NCI-H345 treated with DMSO at 0.1 percent for 48 hours (cell line): ENCODE data around the gene UTRN.

Experiments used
- DNase-seq: peaks from one replicate; lab custom pipeline; 2025; ENCODE audit not compliant: unreplicated experiment; lab: John Stamatoyannopoulos, UW

The UTRN gene

DNA sequence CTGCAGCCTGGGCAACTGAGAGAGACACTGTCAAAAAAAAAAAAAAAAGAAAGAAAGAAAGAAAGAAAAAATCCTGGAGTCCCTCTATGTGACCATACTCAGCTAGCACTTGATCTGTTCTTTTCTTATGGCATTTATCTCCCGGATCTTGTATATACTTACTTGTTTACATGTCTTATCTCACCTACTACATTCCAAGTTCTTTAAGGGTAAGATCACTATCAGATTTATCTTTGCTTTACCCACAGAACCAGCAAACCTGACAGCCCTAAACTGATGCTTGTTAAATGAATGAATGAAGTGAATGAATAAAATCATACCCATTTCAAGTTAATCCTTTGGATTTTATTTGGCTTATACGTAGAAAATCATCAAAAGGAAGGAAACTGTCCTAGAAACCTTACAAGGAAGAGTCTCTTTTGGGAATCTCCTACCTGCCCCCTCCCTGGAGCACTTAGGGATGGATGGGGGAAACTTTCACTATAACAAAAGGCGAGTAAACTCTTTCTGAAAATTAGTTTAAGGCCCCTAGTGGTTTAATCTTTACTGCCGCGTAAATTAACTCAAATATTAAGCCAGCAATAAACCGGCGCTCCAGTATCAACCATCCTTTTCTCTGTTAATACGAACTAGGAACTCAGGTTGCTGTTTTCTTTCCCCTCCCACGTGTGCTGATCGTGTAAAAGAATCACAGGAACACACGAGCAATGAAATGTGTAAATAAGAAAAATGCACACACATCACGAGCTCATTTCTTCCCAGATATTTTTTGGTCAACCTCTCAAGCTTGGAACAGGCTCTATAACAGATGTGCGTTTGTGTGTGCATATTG lies 1.3 kb upstream of the UTRN start:
- no peak for DNase-seq

DNA sequence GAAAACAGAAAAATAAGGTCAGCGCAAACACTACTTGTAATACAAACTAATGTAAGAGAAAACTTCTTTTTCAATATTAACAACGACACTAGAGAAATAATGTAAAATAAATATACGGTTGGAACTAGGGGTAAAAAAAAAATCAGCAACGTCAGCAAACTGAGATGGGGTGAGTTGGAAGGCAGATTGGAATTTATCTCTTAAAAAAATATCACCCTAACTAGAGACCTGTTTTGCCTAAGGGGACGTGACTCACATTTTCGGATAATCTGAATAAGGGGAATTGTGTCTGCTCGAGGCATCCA lies 705 bp upstream of the UTRN start:
- DNase-seq: no peak

DNA sequence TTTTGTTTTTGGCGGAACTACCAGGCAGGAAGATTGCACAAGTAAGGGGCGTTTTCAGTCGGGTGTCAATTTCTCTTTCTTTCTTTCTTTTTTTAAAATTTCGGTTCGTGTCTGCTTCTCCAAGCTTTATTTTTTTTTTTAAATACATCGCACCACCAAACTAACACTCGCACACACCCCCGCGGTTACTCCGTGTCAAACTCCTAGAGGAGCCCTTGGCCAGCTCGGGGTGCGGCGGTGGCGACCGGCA lies 338 bp downstream of the UTRN start:
- no peak for DNase-seq

DNA sequence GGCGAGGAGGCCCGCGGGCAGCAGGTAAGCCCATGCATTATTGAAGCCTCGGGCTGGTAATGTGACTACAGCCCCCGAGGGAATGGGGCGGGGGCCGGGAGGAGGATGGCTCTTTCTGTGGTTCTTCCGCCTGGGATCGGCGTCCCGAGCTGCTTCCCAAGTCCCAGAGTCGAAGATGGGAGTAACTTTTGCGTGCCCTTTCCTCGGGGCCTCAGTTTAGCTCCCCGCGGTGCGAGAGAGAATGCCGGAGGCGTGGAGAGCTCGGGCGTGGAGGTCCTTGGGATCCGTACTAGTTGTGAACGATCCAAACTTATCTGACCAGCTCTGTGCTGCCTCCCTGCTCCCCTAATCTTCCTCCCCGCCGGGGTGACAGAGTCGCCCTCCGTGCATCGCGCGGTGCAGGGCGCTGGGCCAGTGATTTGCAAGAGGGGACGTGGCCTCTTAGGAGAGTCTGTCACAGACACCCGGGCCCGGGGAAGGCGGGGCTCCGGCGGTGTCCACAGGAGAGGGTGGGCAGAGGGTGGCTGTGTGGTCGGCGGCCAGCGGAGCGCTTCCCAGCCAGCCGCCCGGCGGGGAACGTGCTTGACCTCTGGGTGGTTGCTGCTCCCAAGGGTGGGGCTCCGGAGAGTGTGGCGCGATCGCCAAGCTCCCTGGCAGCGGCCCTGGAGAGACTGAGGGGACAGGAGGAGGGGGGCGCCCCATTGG lies 815 bp downstream of the UTRN start:
- no peak for DNase-seq

DNA sequence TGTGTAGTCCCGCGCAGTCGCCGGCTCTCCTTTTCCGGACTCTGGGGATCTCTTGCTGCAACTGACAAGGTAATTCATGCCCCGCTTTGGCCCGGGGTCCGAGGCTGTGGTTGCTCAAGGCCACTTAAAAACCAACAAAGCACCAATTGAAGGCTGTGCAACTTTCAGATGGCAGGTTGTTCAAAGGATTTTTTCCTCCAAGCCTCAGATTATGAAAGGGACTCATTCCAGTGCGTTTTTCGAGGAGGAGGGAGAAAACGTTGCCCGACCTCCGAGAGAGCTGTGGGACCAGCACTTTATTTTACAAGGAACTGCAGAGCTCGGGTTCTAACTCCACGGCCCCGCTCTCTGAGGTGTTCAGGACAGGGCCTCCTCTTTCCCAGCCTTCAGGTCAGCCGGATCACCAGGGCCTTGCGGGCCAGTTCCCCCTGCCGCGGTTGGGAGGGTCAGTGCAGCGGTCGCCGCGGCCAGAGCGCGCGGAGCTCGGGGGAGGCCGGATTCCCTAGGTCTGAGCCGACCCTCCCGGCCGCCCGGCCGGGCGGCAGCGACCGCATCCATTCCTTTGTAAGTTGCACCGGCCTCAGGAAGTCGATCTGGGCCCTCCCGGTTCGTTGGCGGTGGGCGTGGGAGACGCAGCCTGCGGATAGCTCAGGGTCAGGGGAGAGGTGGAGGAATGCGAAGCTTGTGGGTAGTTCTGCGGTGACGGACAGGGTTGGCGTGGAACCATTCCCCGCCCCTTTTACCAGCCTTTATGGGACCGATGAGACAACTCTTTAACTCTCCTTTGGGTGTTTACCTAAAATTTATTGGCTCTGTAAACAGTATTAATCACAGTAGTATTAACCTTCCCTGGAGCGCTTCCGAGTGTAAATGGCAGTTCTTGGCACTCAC lies 1.6 kb downstream of the UTRN start:
- DNase-seq: no peak

DNA sequence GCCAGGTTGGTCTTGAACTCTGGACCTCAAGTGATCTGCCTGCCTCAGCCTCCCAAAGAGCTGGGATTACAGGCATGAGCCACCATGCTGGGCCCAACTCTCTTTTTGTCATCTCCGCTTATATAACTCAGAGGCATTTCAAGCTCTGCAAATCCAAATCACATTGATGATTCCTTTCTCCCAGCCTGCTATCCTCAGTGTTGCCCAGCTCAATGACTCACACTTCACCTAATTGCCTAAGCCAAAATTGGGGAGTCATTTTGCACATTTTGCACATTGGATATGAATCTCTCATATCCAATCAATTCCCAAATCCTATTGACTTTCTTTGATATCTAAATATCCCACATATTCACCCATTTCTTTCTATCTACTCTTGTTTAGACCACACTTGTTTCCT lies 3.9 kb downstream of the UTRN start:
- no peak for DNase-seq

DNA sequence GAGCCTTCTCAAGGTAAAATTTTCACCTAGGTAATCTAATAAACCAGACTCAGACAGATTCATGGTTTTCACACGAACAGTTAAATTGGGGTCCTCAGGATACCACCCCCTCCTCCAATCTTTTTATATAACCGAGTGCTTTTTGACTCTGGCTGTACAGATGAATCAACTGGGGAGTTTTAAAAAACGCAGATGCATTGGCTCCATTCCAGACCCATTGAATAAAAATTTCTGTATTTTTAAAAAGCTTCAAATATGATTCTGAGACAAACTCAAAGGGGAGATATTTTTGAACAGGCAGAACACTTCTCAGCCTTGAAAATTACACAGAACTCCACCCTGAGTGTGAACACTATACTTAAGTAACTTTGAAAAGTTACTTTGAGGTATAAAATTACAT lies 7.2 kb downstream of the UTRN start:
- DNase-seq: no peak

DNA sequence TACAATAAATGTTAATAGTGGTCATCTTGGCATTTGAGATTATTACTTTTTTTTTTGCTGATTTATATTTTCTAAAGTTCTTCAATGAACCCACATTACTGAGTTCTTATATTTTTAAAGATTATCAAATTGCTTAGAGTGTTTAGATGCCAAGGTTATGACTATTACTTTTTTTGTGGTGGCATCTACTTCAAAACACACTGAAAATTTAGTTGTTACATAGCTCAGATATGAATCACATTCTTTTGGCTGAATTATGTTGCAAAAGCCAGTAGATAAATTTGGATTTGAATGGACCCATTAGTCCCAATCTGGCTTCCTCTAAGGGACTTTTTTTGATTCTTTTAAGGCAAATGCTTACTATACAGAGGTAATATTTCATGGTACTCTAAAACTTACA lies 8.9 kb downstream of the UTRN start:
- no peak for DNase-seq

DNA sequence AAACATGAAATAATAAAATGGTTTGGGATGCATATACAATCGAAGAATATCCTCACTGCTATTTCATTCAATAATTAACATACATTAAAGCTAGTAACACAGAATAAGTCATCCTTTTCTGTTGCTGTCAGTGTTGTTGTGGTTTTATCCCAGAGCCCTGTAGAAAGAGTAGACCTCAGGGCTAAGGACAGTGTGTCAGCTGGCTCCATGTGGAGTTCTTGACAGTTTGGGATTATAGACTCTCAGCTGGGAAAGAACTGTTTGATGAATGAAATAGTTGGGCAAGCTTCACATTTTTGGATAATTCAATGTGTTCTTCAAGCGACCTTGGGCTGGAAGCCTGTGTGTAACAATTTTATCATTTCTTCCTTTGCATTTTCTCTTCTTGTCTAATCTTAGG lies 10.1 kb downstream of the UTRN start:
- no peak for DNase-seq

DNA sequence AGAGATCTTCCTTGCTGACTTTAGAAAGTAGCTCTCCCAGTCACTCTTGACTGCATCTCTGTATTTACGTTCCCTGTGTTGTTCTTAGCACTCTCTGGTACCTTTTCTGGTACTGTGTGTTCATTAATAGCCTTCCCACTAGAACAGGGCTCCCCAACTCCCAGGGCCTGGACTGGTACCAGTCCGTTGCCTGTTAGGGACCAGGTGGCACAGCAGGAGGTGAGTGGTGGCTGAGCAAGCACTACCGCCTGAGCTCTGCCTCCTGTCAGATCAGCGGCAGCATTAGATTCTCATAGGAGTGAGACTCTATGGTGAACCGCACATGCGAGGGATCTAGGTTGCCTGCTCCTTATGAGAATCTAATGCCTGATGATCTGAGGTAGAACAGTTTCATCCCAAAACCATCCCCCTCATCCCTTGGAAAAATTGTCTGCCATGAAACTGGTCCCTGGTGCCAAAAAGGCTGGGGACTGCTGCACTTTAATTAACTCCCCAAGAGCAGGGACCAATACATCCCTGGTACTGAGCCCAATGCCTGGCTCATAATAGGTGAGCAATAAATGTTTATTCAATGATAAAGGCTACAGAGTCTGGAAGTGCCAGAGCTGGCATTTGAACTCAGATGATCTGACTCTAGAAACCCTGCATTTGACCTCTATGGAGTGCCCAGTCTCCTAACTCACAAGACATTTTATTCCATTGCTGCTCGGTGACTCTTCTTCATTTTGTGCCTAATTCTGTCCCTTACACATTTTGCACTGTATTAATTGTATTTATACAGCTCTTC lies 11.0 kb downstream of the UTRN start:
- DNase-seq: no peak

DNA sequence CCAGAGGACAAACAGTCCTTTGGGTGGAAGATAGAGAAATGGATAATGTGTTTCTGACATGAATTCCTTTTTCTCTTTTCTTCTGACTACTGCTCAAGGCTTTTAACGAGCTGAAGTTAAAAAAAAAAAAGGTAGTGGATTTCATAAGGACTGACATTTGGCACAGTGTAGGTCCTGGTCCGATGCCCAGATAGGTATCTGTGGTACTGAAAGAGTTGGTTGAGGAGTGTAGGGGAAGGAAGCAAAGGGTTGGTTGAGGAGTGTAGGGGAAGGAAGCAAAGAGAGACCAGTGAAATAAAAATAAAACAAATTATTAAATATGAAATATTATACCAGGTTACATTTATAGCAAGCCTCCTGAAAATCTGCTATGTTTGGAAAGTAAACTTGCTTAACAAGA lies 11.8 kb downstream of the UTRN start:
- no peak for DNase-seq

DNA sequence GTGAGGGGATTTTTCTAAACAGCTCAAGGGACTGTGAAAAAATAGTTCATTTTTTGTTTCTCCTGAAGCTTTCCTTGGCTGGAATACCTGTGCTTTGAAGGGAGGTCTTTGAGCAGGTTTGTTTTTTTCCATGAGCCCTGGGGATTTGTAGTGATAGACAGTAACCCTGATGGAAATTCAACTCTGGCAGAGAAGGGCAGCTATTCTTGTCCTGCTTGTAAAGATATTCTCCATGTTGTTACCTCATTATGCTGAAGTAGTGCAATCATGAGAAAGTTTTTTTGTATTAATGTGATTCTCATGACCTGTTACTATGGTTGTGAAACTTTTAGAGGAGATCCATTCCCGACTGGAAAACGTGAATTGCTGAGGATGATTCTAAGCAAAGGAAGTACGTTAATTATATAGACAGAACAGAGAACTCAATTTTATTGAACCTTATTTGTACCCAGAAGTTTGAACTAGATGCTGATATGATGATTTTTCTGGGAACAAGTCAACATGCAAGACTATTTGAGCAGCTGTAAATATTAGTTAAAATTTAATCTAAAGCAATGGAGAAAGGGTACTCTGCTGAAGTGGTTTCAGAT lies 12.5 kb downstream of the UTRN start:
- DNase-seq: no peak

DNA sequence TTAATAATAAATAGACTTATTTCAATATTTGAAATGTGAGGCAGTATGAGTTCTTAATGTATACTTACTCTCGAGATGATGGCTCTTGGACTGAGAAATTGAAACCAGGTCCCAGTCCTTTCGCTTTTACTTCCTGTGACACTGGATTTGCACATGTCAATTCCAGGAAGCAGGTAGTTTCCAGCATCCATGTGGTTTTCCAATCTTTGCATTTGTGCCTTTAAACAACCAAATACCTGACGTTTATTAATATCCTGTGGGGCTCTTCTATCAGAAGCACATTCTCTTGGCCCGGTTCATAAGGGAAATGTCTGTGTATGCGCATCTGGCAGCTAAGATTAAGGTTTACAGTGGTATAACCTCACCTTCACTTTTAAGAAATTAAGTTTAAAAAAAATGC lies 13.1 kb downstream of the UTRN start:
- no peak for DNase-seq

DNA sequence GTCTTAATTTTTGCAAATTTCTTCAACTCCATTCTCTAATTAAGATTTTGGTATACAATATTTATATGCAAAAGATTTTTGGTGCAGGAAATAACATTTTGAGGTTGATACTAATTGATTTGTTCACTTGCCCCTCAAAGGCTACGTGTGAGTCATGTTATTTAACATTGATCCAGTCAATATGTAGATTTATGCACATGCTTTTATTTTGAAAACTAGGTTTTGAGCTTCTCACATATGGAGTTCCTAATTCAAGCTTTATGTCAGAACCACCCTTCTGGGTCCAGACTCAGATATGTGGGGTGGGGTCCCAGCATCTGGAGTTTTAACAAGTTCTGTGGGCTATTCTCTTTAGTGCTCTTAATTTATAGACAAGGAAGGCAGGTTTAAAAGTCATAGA lies 13.8 kb downstream of the UTRN start:
- no peak for DNase-seq

DNA sequence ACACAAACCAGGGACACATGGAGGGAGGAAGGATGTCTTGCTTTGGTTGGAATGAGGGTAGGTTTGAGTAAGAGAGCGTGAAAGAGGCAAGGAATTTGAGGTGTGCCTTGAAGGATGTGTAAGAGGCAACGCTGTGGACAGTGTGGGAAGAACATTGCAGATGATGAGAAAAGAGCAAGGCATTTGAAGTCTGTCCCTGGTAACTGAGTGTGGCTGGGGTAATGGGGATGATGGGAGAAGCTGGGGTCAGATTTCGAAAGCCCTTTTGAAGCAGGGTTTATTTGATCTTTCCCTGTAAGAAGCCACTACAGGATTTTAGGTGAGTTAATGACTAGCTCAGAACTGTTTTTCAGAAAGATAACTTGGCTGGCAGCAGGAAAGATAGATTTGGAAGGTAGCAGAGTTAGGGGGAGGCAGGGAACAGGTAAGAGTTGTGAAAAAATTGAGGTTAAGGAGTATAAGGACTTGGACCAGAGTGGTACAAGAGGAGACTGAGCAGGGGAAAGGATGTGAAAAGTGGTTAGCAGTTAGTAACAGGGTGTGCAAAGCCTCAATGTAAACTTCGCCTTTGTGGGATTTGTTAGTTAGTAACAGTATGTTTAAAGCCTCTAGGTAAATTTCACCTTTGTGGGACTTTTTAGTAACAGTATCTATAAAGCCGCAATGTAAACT lies 17.7 kb downstream of the UTRN start:
- no peak for DNase-seq

DNA sequence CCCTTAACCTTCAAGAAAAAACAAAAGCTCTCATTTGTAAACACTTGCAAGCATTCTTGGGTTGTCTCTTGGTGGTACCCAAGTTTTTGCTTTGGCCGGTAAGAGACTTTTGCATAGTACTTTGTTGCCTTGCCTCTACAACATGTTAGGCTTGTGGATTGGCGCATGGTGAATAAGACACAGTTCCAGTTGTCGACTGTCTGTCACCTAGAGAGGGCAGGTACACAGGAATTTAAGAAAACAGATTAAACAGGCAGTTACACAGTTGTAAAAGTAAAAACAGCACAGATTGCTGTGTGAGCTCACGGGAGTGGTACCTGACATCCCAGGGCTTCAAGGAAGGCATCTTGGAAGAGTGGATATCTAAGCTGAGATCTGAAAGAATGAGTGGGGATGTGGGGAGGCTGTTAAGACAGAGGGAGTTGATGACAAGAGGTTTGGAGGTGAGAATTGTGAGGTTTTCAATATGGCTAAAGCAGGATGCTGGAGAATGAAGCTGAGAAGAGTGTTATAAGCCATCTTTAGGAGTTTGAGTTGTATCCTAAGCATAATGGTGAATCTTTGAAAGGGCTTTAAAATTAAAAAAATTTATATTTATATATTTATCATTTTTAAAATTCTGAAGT lies 19.2 kb downstream of the UTRN start:
- no peak for DNase-seq

DNA sequence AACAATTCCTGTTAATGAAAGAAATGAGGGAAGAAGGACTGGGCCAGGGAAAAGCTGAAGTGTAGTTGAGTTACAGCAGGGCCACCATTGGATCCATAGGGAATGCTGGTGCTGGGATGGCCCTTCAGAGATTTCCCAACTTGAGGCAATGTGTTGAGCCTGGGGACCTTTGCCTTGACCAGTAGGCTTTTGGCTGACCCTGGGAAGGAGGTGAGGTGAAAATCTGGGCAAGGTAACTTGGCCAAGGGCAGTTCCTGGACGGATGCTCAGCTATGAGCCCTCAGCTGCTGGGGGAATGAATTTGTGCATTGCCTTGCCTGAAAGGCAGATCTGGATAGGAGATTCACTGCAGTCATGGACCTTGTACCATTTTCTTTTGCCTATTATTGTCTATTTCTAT lies 20.4 kb downstream of the UTRN start:
- DNase-seq: no peak

DNA sequence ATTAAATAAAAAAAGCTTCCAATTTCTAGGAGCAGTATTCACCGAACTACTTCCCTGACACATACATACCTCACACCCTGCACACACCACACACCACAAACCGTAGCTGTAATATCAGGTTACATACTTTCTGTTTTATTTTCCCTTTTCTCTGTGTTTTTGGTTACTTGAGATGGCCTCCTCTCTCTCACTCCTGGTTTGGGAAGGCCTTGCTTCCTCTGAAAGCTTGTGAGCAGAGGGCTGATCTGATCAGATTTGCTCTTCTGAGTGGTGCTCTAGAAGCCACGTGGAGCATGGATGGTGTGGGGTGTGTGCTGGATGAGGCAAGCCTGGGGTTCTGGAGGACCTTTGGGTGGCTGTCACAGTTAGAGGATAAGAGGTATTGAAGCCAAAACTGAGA lies 20.9 kb downstream of the UTRN start:
- DNase-seq: no peak

DNA sequence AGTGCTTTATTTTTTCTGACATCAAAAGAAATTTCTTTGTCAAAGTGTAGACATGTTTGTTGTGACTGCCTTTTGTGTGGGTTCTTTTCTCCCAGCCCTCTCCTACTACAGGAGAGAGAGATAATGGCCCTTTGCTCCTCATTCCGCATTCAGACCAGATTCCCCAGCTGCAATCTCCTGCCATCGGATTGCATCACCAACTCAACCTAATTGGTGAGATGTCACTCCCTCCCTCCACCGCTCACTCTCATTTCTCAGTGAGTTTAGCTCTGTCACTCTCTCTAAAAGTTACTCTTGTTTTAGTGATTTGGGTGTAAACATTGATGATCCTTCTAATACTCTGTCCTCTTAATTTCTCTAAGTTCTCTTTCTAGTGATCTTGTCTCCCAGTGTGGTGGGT lies 22.7 kb downstream of the UTRN start:
- DNase-seq: no peak

DNA sequence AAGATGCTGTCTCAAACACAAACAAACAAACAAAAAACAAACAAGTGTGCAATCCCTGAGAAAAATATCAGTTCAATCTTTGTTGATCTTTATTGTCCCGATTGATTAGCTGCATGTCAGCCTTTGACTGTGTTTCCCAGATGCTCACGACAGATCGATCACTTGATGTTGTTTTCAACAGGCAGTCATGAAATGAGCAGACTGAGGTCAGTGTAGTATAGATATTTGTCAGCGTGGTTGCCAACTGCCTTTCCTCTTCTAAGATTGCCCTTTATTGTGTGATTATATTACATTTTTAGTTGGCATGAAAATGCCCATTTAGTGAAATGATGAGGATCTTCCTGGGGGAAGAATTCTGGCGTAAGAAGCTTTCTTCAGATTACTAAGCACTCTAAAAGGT lies 25.6 kb downstream of the UTRN start:
- DNase-seq: no peak
